GM12801 (cell line): Measurements from ENCODE around the gene CST9.

Experiments
- CTCF ChIP-seq: IDR thresholded peaks from one replicate; pipeline ENCODE4 v1.5.1; 2011; ENCODE audit warnings: control low read depth; ENCODE audit not compliant: insufficient read length; ENCODE audit errors: extremely low read depth

Gene CST9

GRCh38 chr20:23570178-23570760, 35.4 kb downstream of the CST9 start:
- no peak for TF ChIP-seq CTCF

GRCh38 chr20:23569570-23569969, 36.1 kb downstream of the CST9 start:
- TF ChIP-seq CTCF: no peak

DNA sequence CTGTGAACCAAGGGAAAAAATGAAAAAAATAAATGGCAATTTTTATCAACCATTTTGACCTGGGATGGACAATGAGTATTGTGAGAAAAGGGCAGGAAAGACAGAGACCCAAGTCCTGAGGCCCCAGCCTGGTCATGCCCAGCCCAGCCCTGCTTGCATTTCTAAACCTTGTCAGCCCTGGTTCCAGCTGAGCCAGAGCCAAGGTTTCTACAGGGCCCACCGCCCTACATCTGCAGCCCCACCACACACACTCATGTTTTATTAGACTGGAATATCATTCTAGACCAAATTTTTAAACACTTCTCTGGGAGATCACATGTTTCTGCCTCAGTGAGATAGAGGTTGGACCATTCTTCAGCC, 36.8 kb downstream of the CST9 start:
- TF ChIP-seq CTCF: no peak

DNA sequence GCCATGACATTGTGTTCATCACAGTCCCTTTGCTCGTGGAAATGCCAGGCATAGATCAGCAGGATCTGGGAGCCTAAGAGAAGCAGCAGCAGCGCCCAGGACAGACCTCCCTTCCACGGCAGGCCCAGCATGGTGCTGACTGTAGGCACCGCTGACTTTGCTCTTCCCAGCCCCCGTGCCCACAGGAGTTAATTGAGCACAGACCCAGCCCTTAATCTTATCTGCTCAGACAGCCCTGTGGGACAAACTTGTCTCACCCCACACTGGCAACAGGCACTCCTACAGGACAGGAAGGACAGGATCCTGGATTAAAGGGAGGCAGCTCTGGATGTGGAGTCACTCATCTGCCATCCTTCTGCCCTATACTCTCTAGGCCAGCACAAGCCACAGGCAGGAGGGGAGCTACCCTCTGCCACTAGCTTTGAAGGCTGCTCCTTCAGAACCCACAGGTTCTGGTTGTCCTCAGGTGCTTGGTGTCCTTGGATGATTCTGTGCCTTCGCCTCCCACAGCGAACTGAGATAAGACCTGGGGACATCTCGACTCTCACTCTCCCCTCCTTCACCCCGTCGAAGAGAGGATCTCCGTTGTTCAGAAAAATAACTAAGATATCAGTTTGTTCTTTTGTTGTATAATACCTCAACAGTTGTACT, 37.3 kb downstream of the CST9 start, which contains the start of gene CST9L:
Gene CST9L, minus strand, starts transcription at position 165 of the 651 bp plus-strand sequence. Its CDS starts 34 bp downstream, at position 131.
- TF ChIP-seq CTCF: no peak

GRCh38 chr20:23566199-23566932, 39.4 kb downstream of the CST9 start:
- no peak for TF ChIP-seq CTCF

GRCh38 chr20:23565503-23566045, 40.1 kb downstream of the CST9 start:
- no peak for TF ChIP-seq CTCF

- no peak for TF ChIP-seq CTCF
Observed at GRCh38 chr20:23564927-23565326, 40.8 kb downstream of the CST9 start.
